HL-60 (cell line): ENCODE data around the gene DNAH17.

Source experiments
- GABPA ChIP-seq: IDR thresholded peaks from 2 replicates; pipeline ENCODE4 v1.6.1; 2012; ENCODE audit warnings: low read depth
- POLR2AphosphoS5 ChIP-seq: IDR thresholded peaks from 2 replicates; pipeline ENCODE4 v1.6.1; 2012; ENCODE audit warnings: low read depth
- SPI1 ChIP-seq: IDR thresholded peaks from 2 replicates; pipeline ENCODE4 v1.6.1; 2012; ENCODE audit warnings: low read depth, mild to moderate bottlenecking, borderline replicate concordance
- TF ChIP-seq, protein P1 (sequence below): IDR thresholded peaks from one replicate; pipeline ENCODE4 v1.5.1; 2011; ENCODE audit warnings: low read length, control low read depth, inconsistent platforms; ENCODE audit not compliant: insufficient read depth
- TF ChIP-seq, protein P2 (sequence below): IDR thresholded peaks from 2 replicates; pipeline ENCODE4 v1.6.1; 2012; ENCODE audit warnings: low read depth; ENCODE audit not compliant: insufficient replicate concordance

DNA sequence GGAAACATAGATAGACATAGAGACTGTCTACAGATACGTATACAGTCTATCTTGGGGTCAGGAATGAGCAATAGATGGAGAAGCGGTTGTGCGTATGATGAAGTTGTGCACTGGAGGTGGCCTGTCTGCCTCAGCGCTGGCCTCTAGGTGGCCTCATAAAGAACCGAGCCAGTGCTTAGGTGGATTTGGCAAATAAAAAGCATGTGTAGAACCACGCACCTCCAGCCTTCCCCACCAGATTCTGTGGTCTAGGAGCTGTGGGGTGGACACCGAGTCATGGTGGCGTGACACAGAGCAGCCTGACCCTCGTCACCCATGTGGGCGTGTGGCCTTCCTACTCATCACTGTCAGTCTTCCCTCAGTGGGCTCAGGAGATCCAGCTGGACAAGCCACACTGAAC, 164.8 kb downstream of the DNAH17 start:
- TF ChIP-seq, protein P1, sequence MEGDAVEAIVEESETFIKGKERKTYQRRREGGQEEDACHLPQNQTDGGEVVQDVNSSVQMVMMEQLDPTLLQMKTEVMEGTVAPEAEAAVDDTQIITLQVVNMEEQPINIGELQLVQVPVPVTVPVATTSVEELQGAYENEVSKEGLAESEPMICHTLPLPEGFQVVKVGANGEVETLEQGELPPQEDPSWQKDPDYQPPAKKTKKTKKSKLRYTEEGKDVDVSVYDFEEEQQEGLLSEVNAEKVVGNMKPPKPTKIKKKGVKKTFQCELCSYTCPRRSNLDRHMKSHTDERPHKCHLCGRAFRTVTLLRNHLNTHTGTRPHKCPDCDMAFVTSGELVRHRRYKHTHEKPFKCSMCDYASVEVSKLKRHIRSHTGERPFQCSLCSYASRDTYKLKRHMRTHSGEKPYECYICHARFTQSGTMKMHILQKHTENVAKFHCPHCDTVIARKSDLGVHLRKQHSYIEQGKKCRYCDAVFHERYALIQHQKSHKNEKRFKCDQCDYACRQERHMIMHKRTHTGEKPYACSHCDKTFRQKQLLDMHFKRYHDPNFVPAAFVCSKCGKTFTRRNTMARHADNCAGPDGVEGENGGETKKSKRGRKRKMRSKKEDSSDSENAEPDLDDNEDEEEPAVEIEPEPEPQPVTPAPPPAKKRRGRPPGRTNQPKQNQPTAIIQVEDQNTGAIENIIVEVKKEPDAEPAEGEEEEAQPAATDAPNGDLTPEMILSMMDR: peak; percentile 43
- TF ChIP-seq, protein P2, sequence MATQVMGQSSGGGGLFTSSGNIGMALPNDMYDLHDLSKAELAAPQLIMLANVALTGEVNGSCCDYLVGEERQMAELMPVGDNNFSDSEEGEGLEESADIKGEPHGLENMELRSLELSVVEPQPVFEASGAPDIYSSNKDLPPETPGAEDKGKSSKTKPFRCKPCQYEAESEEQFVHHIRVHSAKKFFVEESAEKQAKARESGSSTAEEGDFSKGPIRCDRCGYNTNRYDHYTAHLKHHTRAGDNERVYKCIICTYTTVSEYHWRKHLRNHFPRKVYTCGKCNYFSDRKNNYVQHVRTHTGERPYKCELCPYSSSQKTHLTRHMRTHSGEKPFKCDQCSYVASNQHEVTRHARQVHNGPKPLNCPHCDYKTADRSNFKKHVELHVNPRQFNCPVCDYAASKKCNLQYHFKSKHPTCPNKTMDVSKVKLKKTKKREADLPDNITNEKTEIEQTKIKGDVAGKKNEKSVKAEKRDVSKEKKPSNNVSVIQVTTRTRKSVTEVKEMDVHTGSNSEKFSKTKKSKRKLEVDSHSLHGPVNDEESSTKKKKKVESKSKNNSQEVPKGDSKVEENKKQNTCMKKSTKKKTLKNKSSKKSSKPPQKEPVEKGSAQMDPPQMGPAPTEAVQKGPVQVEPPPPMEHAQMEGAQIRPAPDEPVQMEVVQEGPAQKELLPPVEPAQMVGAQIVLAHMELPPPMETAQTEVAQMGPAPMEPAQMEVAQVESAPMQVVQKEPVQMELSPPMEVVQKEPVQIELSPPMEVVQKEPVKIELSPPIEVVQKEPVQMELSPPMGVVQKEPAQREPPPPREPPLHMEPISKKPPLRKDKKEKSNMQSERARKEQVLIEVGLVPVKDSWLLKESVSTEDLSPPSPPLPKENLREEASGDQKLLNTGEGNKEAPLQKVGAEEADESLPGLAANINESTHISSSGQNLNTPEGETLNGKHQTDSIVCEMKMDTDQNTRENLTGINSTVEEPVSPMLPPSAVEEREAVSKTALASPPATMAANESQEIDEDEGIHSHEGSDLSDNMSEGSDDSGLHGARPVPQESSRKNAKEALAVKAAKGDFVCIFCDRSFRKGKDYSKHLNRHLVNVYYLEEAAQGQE: no peak
- TF ChIP-seq GABPA (no peak), POLR2AphosphoS5 (no peak), SPI1 (no peak)
